Glomerular visceral epithelial cell (primary cell): ENCODE results near the gene SF3B2.
"Not testable (repeated sequence)": the region's sequence is repeated elsewhere in the genome, so short reads cannot be mapped to it uniquely, and the experiment has no call there.

Source experiments
- DNase-seq: peaks from one replicate; pipeline ENCODE4 v3.0.0-alpha.2; 2016; ENCODE audit errors: extremely low spot score

The SF3B2 gene

DNA sequence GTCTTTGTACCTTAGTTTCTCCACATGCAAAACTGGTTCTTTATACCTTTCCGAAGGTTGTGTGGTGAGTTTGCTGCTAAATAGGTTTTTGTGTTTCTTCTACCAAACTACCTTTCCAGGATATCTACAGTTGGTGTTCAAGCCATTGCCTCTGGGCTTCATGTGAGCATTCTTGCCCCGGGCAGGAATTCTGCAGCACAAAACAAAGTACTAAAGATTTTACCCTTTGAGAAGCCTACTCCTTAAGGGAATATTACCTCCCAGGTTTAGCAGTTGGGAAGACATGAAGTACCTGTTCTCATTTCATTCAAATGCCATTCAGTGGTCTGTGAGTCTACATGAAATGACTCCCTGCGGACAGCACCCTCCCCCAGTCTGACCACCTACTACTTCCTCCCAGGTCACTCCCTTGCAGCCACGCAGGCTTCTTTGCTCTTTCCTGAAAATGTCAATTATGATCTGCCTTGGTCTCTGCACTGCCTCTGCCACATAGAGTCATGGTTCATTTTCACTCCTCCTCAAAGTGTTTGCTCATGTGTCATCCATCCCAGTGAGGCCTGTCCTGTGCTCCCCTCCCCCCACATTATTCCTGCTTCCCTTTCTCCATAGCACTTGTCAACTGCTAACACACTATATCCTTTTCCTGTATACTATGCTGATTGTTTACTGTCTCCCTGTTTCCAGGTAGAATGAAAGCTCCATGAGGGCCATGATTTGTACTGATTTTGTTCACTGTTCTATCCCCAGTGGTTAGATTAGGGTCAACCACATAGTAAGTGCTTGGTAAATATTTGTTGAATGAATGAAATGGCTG, 54.8 kb downstream of the SF3B2 start:
- peak; percentile 18 for DNase-seq

DNA sequence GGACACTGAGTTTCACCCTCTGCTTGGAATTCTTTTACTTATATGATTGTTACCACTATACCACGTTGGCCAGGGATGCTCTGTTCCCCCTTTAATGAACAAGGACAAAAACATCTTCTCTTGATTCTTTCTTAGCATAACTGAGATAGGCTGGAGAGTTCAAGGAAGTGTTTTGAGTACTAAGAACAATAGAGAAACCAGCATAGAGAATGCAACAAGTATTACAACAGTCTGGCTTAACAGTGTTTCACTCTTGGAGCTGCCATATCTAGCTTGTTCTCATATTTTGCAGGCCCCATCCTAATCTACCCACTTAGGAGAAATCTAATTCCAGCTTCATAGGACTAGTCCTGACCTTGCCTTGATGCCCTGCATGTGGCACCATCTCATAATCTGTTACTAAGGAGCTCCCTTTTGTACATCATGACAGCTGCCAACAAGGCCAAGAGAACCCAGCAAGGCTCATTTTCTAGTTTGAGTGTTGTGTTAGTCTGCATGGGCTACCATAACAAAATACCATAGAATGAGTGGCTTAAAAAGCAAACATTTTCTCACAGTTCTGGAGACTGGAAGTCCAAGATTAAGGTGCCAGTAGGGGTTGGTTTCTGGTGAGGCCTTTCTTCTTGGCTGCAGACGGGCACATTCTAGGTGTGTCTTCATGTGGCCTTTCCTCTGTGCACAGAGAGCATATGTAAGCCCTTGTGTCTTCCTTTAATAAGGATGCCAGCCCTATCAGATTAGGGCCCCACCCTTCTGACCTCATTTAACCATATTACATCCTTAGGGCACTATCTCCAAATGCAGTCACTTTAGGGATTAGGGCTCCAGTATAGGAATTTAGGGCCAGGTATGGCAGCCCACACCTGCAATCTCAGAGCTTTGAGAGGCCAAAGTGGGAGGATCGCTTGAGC, 55.7 kb downstream of the SF3B2 start:
- no peak for DNase-seq

DNA sequence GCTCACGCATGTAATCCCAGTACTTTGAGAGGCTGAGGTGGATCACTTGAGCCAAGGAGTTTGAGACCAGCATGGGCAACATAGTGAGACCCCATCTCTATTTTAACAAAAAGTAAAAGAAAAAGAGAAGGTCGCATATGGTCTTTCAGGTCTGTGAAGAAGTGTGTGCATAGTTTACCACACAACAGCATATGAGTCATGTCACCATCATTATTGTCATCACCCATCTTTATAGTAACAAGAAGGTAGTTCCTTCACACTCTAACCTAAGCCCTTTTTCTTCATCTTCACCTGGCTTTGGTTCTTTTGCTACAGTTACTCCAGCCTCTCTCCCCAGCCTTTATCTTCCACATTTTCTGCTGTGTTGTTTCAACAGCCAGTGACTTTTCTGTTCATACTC, 57.1 kb downstream of the SF3B2 start:
- no peak for DNase-seq

DNA sequence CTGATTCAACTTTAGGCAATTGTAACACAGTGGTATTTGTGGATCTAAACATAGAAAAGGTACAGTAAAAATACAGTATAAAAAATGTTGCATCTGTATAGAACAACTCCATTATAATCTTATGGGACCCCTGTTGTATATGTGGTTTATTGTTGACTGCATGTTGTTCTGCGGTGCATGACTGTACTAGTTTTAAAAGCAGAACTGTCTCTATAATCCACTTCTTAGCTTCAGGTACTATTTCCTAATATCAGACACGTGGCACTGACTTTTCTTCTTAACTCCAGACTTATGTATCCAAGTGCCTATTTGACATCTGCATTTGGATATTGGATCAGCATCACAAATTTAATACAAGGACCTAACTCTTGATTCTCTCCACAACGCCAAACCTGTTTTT, 59.0 kb downstream of the SF3B2 start:
- no peak for DNase-seq

DNA sequence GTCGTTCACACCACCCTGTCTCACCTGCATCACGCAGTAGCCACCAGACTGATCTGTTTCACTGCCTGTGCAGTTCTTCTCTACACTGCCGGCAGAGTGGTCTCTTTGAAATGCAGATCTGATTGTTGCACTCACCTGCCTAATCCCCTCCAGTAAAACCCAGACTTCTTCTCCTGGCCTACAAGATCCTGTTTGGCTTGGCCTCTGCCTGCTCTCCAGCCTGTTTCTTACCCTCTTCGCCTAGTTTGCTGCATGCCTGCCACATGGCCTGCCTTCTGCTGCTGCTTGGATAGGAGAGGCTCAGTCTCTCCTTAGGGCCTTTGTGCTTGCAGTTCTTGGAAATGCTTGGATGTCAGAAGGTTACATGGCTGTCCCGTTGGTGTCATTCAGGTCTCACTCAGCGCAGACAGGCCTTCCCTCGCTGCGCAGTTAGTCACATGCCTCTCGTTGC, 59.9 kb downstream of the SF3B2 start:
- no peak for DNase-seq

DNA sequence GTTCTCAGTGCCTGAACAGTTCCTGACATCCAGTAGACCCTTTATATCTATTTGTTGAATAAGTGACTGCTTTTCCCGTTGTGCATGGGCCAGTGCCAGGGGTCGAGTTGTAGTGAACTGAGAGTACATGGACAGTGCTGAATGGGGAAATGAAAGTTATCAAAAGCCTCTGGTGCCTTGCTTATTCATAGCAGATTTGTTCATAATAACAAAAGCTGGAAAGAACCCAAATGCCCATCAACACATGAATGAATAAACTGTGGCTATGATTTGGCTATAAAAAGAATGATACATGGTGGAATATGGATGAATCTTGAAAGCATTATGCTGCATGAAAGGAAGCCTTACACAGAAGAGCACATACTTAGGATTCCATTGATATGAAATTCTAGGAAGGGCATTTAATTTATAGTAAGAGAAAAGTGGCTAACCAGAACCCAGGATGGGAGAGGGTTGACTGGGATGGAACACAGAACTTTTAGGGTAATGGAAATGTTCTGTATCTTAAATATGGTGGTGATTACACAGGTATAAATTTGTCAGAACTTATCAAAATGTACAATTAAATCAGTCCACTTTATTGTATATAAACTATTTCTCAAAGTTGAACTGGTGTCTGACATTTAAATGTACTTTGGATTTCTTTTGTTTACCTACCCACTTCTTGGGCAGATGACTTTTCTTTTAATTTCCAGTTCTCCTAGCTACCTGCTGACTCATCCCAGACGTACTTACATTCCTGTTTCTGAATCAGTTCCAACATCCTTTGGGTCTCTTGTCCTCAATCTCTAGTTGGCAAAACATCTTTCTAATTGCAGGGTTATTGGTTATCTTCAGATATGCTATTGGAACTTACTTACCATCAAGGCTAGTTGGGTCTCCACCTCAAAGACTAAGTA, 60.7 kb downstream of the SF3B2 start:
- DNase-seq, result peak; percentile 59

DNA sequence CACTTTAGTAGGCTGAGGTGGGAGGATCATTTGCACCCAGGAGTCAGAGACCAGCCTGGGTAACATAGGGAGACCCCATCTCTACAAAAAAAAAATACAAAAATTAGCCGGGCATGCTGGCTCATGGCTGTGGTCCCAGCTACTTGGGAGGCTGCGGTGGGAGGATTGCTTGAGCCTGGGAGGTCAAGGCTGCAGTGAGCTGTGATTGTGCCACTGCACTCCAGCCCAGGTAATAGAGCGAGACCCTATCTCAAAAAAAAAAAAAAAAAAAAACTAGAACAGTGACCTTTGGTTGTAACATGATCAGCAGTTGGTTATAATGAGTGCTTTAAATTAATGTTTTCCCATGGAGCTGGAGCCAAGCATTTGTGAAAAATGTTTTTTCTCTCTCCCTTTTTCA, 62.8 kb downstream of the SF3B2 start:
- not testable (repeated sequence) for DNase-seq

DNA sequence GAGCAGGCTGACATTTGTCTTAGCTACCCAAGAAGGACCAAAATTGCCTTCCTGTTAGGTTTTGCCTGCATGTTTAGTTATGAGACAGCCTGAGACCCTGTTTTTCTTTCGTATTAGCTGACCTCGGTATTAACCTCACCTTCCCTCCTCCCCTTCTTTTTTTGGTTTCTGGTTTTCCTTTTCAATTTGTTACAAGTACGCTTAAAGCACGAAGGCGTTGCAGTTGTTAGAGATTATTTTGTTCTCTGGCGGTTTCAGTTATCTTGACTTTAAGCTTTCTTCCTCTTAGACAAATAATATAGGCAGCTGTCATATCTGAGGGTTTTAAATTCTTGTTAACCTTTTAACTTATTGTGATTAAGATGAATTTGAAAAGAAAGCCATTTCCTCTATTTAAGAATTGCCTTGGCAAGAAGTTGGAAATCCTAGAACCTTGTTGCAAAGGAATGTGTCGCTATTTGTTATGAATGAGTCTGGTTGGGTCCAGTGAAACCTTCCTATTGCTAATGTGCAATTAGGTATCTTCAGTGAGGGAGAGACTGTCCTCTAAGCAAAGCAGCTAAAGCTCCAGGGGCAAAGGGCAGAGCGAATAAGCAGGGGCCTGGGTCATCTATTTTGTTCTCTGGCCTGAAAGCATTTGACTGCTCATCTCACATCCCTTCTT, 63.6 kb downstream of the SF3B2 start:
- DNase-seq, result no peak

DNA sequence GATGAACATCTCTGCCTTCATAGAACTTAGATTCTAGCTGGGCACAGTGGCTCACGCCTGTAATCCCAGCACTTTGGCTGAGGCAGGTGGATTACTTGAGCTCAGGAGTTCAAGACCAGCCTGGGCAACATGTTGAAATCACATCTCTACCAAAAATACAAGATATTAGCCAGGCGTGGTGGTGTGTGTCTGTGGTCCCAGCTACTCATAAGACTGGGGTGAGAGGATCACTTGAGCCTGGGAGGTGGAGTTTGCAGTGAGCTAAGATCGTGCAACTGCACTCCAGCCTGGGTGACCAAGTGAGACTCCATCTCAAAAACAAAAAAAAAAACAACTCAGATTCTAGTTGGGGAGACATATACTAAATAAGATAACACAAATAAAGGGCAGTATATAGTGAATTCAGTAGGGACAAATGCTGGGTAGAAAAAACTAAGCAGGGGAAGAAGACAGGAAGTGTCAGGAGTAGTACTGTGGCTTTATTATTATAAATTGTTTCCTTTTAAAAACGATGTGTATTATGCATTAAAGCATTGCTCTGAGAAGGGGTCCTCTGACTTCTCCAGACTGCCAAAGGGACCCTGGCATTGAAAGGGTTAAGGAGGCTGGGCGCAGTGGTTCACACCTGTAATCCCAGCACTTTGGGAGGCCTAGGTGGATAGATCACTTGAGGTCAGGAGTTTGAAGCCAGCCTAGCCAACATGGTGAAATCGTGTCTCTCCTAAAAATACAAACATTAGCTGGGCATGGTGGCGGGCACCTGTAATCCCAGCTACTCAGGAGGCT, 64.6 kb downstream of the SF3B2 start:
- no peak for DNase-seq

DNA sequence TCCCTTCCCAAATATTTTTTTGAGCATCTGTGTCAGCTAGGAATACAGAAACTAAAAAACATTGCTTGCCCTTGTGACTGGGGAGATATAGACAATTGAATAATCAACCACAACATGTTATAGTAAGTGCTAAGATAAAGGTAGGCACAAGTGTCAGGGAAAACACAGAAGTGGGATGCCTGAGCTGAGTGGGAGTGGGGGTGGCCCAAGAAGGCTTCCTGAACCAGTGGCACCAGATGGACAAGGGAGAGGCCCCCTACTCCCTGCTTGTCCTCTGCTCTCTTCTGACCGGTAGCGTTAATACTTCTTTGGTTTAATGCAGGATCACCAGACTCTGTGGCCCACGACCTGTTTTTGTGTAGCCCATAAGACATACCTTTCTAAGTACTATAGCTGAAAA, 66.7 kb downstream of the SF3B2 start:
- DNase-seq, result no peak
